Uterus (tissue), 4 donors: Measurements from ENCODE around the gene PPP2R2D. TPM values are rescaled to one million over a fixed set of nuclear protein-coding genes. Genes with fewer than 3 reads are reported as not detected.
"Not testable (repeated sequence)": the region's sequence is repeated elsewhere in the genome, so short reads cannot be mapped to it uniquely, and the experiment has no call there.

Experiments used
- DNase-seq, 2 donors: peaks; one replicate each; pipeline ENCODE4 v3.0.0-alpha.2; 2019 to 2020
- H3K27ac ChIP-seq, 2 donors: fragments of 200-600 bp; sonication (generic); 1 replicate in 1 of 2; 2 replicates in 1 of 2; pipeline ENCODE4 v1.5.1; 2016 to 2018
- H3K27me3 ChIP-seq, 2 donors: fragments of 200-600 bp; sonication (generic); one replicate each; pipeline ENCODE4 v1.5.1; 2018 to 2019; ENCODE audit warnings: control low read depth in 1 of 2
- H3K36me3 ChIP-seq, 2 donors: fragments of 200-600 bp; sonication (generic); one replicate each; pipeline ENCODE4 v1.5.1; 2019; ENCODE audit warnings: control low read depth in 1 of 2
- H3K4me1 ChIP-seq, 2 donors: fragments of 200-600 bp; sonication (generic); one replicate each; pipeline ENCODE4 v1.5.1; 2018 to 2019; ENCODE audit warnings: control low read depth in 1 of 2
- H3K4me3 ChIP-seq, 2 donors: fragments of 200-600 bp; sonication (generic); 1 replicate in 1 of 2; 2 replicates in 1 of 2; pipeline ENCODE4 v1.5.1; 2018 to 2019; ENCODE audit warnings: mild to moderate bottlenecking in 1 of 2
- H3K9me3 ChIP-seq, 2 donors: fragments of 200-600 bp; sonication (generic); one replicate each; pipeline ENCODE4 v1.5.1; 2019; ENCODE audit warnings: control low read depth in 1 of 2
- CTCF ChIP-seq, 4 experiments: fragments of 200-600 bp in 2 of 4; fragments of 450-650 bp in 2 of 4; sonication (generic) in 2 of 4; IDR thresholded peaks; one replicate each; pipeline ENCODE4 v1.5.1; 2016 to 2019; ENCODE audit warnings: antibody characterized with exemption in 4 of 4, mild to moderate bottlenecking in 2 of 4, moderate library complexity in 1 of 4
- POLR2A ChIP-seq, 2 donors: fragments of 450-650 bp; IDR thresholded peaks; one replicate each; pipeline ENCODE4 v1.6.1; 2016; ENCODE audit warnings: antibody characterized with exemption in 2 of 2, mild to moderate bottlenecking in 1 of 2, moderate library complexity in 1 of 2
- intact Hi-C: fragments of 100-400 bp; cut with DNase I; formaldehyde crosslinking; loops from one replicate; pipeline ENCODE4 v1.15.1; 2023; ENCODE audit warnings: low total_unique reads
- total RNA-seq, 4 donors: library from RNA; depleted of rRNA in 3 of 4; stranded (reverse); fragments of >200 nt in 3 of 4; gene quantifications; one replicate each; pipeline versions ENCODE4 v1.1.0 to v1.2.4, GENCODE V29; 2014 to 2023
- donor health status: DM: yes; HTN: yes; CAD: no.

The PPP2R2D gene
- total RNA-seq, 4 donors from 2014 or later = 21.2 to 43.2 (median 36.3) TPM

- no peak for TF ChIP-seq CTCF (IDR thresholded peaks at IDR 0.05)
- no peak for TF ChIP-seq POLR2A (IDR thresholded peaks at IDR 0.05)
- H3K4me3 ChIP-seq = no peak overlapping the region
- no peaks in the 10 kb centered on the region for H3K27me3 ChIP-seq
- H3K27ac ChIP-seq = no peak overlapping the region
- H3K9me3 ChIP-seq = no peaks in the 10 kb centered on the region
- DNase-seq = no peak
- no peaks in the 10 kb centered on the region for H3K36me3 ChIP-seq
- intact Hi-C loops = no loop called here
- no peaks in the 10 kb centered on the region for H3K4me1 ChIP-seq
Observed at GRCh38 chr10:131911451-131911850, 10.6 kb downstream of the PPP2R2D start.

GRCh38 chr10:131912620-131913019, 11.8 kb downstream of the PPP2R2D start:
- DNase-seq = no peak
- intact Hi-C loops = no loop called here
- no peaks in the 10 kb centered on the region for H3K4me1 ChIP-seq
- no peak overlapping the region for H3K27ac ChIP-seq
- no peaks in the 10 kb centered on the region for H3K27me3 ChIP-seq
- no peak overlapping the region for H3K4me3 ChIP-seq
- H3K9me3 ChIP-seq = no peaks in the 10 kb centered on the region
- TF ChIP-seq POLR2A (IDR thresholded peaks at IDR 0.05) = no peak
- no peak for TF ChIP-seq CTCF (IDR thresholded peaks at IDR 0.05)
- no peaks in the 10 kb centered on the region for H3K36me3 ChIP-seq

DNA sequence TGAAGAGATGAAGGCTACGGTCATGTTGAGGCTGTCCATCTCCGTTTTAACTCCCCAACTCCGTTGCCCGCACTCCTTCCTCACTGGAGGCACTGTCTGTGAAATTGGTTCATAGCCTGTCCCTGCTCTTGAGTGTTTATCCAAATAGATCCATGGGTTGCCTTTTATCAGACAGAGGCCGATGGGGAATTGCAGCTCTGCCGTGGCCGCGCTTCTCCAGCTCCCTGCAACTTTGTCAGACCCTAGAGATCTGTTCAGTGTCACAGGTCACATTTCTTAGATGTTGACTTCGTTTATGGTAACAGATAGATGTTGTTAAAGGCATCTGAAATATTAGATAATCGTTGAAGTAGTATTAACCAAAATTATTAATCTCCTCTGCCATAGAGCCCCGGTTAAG, 14.7 kb downstream of the PPP2R2D start:
- H3K4me1 ChIP-seq = no peaks in the 10 kb centered on the region
- TF ChIP-seq POLR2A (IDR thresholded peaks at IDR 0.05) (no peak), CTCF (IDR thresholded peaks at IDR 0.05) (no peak)
- H3K27ac ChIP-seq = no peak overlapping the region
- no peaks in the 10 kb centered on the region for H3K36me3 ChIP-seq
- intact Hi-C loops = no loop called here
- H3K27me3 ChIP-seq = no peaks in the 10 kb centered on the region
- no peak for DNase-seq
- no peak overlapping the region for H3K4me3 ChIP-seq
- no peaks in the 10 kb centered on the region for H3K9me3 ChIP-seq

DNA sequence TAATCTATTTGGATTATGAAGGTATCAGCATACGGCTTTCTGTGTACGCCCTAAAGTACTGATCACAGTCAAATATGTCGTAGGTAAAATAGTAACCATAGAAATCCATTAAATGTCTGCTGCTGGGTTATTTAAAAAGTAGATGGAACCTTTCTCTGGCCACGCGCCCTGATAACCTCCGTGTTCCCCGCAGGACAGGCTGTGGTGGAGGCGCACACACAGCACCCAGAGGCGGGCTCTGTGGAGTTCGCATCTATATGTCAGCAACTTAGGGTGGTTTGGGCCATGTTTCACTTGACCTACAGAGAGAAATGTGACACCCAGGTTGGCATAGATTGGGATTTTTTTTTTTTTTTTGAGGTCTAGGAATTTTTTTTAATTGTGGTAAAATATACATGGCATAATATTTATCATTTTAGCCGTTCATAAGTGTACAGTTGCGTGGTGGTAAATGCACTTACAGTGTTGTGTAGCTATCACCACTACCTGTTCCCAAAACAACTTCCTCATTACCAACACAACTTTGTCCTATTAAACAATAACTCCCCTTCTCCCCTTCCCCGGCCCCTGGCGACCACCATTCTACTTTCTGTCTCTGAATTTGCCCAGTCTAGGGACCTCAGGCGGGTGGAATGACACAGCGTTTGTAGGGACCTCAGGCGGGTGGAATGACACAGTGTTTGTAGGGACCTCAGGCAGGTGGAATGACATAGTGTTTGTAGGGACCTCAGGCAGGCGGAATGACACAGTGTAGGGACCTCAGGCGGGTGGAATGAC, 15.4 kb downstream of the PPP2R2D start:
- Histone ChIP-seq H3K4me1 (no peaks in the 10 kb centered on the region), H3K9me3 (no peaks in the 10 kb centered on the region), H3K27me3 (no peaks in the 10 kb centered on the region), H3K4me3 (no peak overlapping the region), H3K36me3 (no peaks in the 10 kb centered on the region), H3K27ac (no peak overlapping the region)
- intact Hi-C loops = no loop called here
- no peak for TF ChIP-seq POLR2A (IDR thresholded peaks at IDR 0.05)
- no peak for TF ChIP-seq CTCF (IDR thresholded peaks at IDR 0.05)
- DNase-seq = no peak

- H3K27ac ChIP-seq, H3K4me1 ChIP-seq, DNase-seq, H3K36me3 ChIP-seq, intact Hi-C loops, H3K4me3 ChIP-seq, H3K9me3 ChIP-seq, H3K27me3 ChIP-seq: not testable (repeated sequence)
Observed at GRCh38 chr10:131916767-131917160, 16.0 kb downstream of the PPP2R2D start.

DNA sequence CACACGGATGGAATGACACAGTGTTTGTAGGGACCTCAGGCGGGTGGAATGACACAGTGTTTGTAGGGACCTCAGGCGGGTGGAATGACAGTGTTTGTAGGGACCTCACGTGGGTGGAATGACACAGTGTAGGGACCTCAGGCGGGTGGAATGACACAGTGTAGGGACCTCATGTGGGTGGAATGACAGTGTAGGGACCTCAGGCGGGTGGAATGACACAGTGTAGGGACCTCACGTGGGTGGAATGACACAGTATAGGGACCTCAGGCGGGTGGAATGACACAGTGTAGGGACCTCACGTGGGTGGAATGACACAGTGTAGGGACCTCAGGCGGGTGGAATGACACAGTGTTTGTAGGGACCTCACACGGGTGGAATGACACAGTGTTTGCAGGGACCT, 16.7 kb downstream of the PPP2R2D start:
- H3K9me3 ChIP-seq, DNase-seq, intact Hi-C loops, H3K36me3 ChIP-seq, H3K27ac ChIP-seq, H3K27me3 ChIP-seq, H3K4me1 ChIP-seq, H3K4me3 ChIP-seq: not testable (repeated sequence)

GRCh38 chr10:131919461-131919860, 18.7 kb downstream of the PPP2R2D start:
- intact Hi-C loops, H3K4me3 ChIP-seq, H3K27me3 ChIP-seq, H3K27ac ChIP-seq, H3K36me3 ChIP-seq, H3K9me3 ChIP-seq, DNase-seq, H3K4me1 ChIP-seq: not testable (repeated sequence)
